ENCODE measurements around the gene EXTL1.

The EXTL1 gene

DNA sequence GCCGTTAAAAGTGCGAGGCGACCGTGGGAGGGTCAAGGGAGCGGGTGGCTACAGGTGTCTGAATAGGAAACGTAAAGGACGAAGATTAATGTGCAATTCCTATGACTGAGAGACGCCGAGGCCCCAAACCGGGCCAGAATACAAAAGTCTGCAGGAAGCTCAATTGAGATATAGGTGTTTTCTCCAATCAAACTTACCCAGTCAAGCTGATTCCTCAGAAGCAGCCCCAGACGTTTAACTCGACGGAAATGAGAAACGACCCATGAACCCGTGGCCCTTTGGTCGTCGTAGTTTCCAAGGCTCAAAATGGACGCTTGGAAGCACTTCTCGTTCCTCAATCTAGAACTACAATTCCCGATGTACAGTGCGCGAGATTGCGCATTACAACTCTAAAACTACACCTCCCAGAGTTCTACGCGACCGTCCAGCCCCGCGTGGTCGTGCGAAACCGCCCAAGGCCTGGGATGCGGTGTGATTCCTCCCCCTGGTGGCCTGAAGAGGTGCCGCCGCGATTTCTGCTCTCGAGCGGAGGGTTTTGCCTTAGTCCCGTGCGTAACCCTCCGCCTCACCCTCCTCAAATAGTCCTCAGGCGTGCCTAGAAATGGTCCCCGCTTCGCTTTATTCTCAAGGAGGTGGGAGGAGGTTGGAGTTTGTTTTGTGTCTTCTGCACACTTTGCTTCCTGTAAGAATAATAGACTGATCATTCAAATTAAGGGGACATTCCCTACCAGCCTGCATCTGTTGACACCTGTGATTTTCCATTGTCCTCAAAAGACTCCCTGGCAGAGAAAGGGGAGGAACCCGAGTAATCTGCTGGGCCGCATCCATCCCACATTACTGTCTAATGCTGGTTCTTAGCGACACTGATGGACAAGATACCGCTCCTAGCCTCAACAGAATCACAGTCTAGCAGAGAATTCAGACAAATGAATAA is 23.5 kb upstream of the EXTL1 start, which contains the start of gene PAFAH2:
TSS of gene PAFAH2 (minus strand) at position 236 of the 934 bp plus-strand sequence. CDS start 7,247 bp downstream, outside the sequence.
- peak; percentile 91 for DNase-seq

- no peak for DNase-seq
Observed at GRCh38 chr1:25999041-25999800, 22.4 kb upstream of the EXTL1 start.

DNA sequence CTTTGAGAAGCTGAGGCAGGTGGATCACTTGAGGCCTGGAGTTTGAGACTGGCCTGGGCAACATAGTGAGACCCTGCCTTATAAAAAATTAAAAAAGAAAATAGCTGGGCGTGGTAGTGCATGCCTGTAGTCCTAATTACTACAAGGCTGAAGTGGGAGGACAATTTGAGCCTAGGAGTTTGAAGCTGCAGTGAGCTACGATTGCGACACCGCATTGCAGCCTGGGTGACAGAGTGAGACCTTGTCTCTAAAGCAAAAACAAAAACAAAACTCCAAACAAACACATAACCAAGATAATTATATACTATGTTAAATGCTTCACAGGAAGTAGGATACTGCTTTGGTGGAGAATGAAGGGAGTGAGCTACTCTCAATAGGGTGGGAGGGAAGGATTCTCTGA is 18.3 kb upstream of the EXTL1 start:
- no peak for DNase-seq

GRCh38 chr1:26003756-26004155 is 17.8 kb upstream of the EXTL1 start:
- no peak for DNase-seq

- no peak for DNase-seq
Observed at GRCh38 chr1:26005434-26006105, 16.0 kb upstream of the EXTL1 start.

GRCh38 chr1:26006710-26007109 is 14.9 kb upstream of the EXTL1 start:
- no peak for DNase-seq

DNA sequence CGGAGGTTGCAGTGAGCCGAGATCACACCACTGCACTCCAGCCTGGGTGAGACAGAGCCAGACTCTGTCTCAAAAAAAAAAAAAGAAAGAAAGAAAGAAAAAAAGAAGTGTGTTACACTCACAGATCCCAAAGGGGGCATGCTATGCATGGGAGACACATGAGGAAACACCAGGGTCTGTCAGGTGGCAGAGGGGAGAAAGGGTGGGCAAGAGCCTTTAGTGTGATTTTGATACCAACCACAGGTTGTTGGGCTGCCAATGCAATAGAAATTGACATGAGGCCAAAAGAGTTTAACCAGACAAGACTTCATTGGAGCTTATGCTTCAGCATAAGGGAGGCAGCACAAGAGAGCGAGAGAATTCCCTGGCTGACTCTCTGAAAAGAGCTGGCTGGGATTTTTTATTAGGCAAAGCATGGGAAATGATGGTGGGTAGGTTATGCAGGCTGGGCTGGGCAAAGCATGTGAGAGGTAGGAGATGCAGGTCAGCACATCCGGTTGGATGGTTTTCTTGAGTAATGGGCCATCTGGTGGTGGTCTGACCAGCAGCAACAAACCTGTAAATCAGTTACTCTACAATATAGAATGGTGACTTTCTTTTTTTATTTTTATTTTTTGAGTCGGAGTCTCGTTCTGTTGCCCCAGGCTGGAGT is 11.7 kb upstream of the EXTL1 start:
- no peak for DNase-seq

DNA sequence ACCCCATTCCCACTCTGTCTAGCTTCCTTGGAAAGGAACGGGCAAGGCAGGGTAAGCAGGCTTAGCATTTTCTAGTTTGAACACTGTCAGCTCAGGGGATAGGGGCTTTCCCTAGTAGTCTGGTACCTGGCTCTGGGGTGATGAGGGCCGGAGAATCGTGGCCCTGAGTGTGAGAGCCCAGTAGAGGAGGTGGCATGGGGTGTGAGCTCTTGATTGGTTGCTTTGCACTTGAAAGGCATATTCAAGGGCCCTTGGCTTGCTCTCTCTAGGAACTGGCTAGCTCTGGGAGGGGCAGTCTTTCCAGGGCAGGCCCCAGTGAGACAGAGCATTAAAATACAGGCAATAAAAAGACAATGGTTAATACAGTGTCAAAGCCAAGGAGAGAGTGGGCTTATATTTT is 10.8 kb upstream of the EXTL1 start:
- no peak for DNase-seq

DNA sequence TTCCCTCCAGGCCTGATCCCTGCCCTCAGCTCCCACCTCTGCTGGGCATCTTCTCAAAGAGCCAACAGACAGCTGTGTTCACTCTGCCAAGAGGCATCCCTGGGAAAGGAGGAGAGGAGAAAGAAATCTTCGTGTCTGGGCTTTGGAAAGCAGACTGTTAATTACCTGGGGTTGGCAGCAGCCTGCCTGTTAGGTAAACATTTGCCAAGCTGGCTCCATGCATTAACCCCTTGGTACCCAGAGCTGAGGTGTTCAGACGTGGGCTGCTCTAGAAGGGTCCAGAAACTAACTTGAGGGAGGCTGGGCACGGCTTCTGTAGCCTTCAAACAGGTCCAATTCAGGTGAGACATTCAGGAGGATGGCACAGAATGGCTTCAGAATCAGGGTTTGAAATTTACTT is 8.7 kb upstream of the EXTL1 start:
- no peak for DNase-seq

- no peak for DNase-seq
Observed at GRCh38 chr1:26014179-26014578, 7.4 kb upstream of the EXTL1 start.

GRCh38 chr1:26015358-26015757 is 6.2 kb upstream of the EXTL1 start:
- no peak for DNase-seq

DNA sequence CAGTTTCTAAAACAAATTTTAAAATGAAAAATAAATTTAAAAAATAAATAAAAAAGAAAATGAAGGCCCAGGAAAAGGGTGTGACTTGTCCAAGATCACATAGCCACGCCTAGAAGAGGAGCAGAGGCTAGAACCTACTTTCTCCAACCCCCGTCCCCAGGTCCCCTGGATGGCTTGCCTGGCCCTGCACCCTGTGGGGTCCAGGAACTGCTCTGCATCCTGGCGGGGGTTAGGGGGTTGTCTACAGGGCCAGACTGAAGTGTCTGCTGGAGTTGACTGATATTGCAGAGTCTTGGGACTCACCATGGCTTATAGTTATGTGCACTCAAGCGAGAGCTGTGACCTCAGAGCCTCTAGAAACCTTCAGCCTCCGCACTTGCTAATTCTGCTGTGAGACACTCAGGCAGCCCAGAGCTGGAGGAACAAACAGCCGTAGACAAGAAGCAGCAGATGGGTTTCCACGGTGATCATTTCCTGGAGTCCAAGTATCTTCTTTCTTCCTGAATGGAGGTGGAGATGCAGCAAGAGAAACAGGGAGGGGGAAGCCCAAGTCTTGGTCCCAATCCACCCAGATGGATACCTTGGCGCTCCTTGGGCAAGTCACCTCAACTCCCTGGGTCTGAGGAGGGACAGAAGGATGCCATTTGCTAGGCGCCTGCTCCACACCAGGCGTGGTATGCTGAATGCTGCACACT is 5.2 kb upstream of the EXTL1 start:
- DNase-seq = no peak

- DNase-seq = no peak
Observed at GRCh38 chr1:26016953-26017545, 4.5 kb upstream of the EXTL1 start.

DNA sequence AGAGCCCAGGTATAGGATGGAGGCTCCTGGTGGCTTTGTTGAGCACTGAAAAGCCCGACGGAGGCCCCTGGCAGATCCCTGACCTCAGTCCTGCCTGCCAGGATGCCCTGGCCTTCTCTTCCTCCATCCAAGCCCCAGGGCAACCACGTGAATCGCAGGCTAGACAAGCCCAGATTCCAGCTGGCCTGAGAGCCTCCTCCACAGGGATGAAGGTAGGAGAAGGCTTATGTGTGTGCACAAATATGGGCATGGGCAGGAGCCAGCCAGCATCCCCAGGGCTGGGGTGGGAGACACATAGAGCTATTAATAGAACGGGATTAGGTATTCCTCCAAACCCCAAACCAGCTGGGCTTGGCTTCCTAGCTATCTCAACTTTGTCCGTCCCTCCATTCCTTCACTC is 4.0 kb upstream of the EXTL1 start:
- no peak for DNase-seq

GRCh38 chr1:26019641-26020315 is 1.8 kb upstream of the EXTL1 start:
- no peak for DNase-seq

- DNase-seq = no peak
Observed at GRCh38 chr1:26020330-26020768, 1.2 kb upstream of the EXTL1 start.

- DNase-seq = no peak
Observed at GRCh38 chr1:26020941-26021646, 481 bp upstream of the EXTL1 start.

DNA sequence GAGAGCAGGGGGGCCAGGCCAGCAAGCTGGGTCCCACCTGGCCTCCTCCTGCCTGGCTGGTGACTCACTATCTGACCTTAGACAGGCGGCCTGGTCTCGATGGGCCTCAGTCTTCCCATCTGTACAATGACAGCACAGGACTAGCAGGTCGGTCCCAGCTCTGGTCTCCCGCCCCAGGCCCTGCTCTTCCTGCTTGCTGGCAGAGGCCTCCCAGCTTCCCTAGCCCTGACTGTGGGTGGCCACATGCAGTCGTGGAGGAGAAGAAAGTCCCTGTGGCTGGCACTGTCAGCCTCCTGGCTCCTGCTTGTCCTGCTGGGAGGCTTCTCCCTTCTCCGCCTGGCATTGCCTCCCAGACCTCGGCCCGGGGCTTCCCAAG is 817 bp downstream of the EXTL1 start:
- no peak for DNase-seq

DNA sequence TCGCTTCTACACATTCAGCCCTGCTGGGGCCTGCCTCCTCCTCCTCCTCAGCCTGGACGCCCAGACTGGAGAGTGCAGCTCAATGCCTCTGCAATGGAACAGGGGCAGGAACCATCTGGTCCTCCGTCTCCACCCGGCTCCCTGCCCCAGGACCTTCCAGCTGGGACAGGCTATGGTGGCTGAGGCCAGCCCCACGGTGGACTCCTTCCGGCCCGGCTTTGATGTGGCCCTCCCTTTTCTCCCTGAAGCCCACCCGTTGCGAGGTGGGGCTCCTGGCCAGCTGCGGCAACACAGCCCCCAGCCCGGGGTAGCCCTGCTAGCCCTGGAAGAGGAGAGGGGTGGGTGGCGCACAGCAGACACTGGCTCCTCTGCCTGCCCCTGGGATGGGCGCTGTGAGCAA is 1.4 kb downstream of the EXTL1 start:
- DNase-seq = no peak

GRCh38 chr1:26023826-26024225 is 2.3 kb downstream of the EXTL1 start:
- DNase-seq = no peak

GRCh38 chr1:26025060-26025459 is 3.5 kb downstream of the EXTL1 start:
- no peak for DNase-seq

All from SIG-M5 (cell line).